ENCODE results near the gene CUX1. TPM values are rescaled to one million over a fixed set of nuclear protein-coding genes. Genes with fewer than 3 reads are reported as not detected.

CUX1 gene
- total and polyA plus RNA-seq, 4 donors = 40.5 to 138 (median 69.1) TPM

GRCh38 chr7:101814991-101815825 lies 2.2 kb upstream of the CUX1 start:
- peak overlapping the region; percentile 90 for H3K27ac ChIP-seq (ENCODE audit: low read depth in 1 of 2, low read length in 1 of 2)
- WGBS, 2 donors = 0% methylated on average over 42 to 82 of the region's 89 CpGs
- H3K9me3 ChIP-seq (ENCODE audit: control insufficient read depth in 4 of 4, insufficient read depth in 3 of 4, low read length in 3 of 4) = no peaks in the 10 kb centered on the region
- H3K4me1 ChIP-seq (ENCODE audit: control insufficient read depth in 5 of 5, insufficient read depth in 5 of 5, low read length in 5 of 5) = peaks cover 3 to 30% (median 5%) of the 10 kb centered on the region in 5 donors
- no peak overlapping the region for H3K9ac ChIP-seq (ENCODE audit: insufficient read depth in 1 of 2, low read length in 2 of 2)
- DNase-seq (peak; percentile 33 to 66 (median 36)), ATAC-seq (ENCODE audit: insufficient read depth, low FRiP score) (peak; percentile 49)
- no peaks in the 10 kb centered on the region for H3K36me3 ChIP-seq (ENCODE audit: control insufficient read depth in 4 of 4, insufficient read depth in 4 of 4, low read length in 4 of 4)
- H3K27me3 ChIP-seq (ENCODE audit: control insufficient read depth in 3 of 3, insufficient read depth in 3 of 3, low read length in 2 of 3) = peaks cover 0 to 25% (median 18%) of the 10 kb centered on the region in 3 donors
- TF ChIP-seq CTCF (IDR thresholded peaks at IDR 0.05; ENCODE audit: control extremely low read depth, extremely low read depth) = peak; percentile 4
- peak overlapping the region; percentile 81 for H3K4me3 ChIP-seq

GRCh38 chr7:101815826-101816594 lies 1.4 kb upstream of the CUX1 start:
- Histone ChIP-seq H3K9ac (ENCODE audit: insufficient read depth in 1 of 2, low read length in 2 of 2) (no peak overlapping the region), H3K4me3 (peak overlapping the region; percentile 81), H3K9me3 (ENCODE audit: control insufficient read depth in 4 of 4, insufficient read depth in 3 of 4, low read length in 3 of 4) (no peaks in the 10 kb centered on the region), H3K4me1 (ENCODE audit: control insufficient read depth in 5 of 5, insufficient read depth in 5 of 5, low read length in 5 of 5) (peaks cover 3 to 30% (median 5%) of the 10 kb centered on the region in 5 donors), H3K27ac (ENCODE audit: low read depth in 1 of 2, low read length in 1 of 2) (peak overlapping the region; percentile 89 to 90), H3K27me3 (ENCODE audit: control insufficient read depth in 3 of 3, insufficient read depth in 3 of 3, low read length in 2 of 3) (peaks cover 0 to 24% (median 16%) of the 10 kb centered on the region in 3 donors), H3K36me3 (ENCODE audit: control insufficient read depth in 4 of 4, insufficient read depth in 4 of 4, low read length in 4 of 4) (no peaks in the 10 kb centered on the region)
- no peak for TF ChIP-seq CTCF (IDR thresholded peaks at IDR 0.05; ENCODE audit: control extremely low read depth, extremely low read depth)
- ATAC-seq (ENCODE audit: insufficient read depth, low FRiP score) (peak; percentile 55), DNase-seq (peak; percentile 82 to 88 (median 84))
- 0 to 1% methylated on average over 43 to 111 of the region's 113 CpGs for WGBS, 2 donors

- WGBS, 2 donors = 0 to 1% methylated on average over 45 to 130 of the region's 130 CpGs
- no peak for TF ChIP-seq CTCF (IDR thresholded peaks at IDR 0.05; ENCODE audit: control extremely low read depth, extremely low read depth)
- H3K4me1 ChIP-seq (ENCODE audit: control insufficient read depth in 5 of 5, insufficient read depth in 5 of 5, low read length in 5 of 5) = peaks cover 3 to 30% (median 5%) of the 10 kb centered on the region in 5 donors
- peak overlapping the region; percentile 72 for H3K4me3 ChIP-seq
- no peaks in the 10 kb centered on the region for H3K9me3 ChIP-seq (ENCODE audit: control insufficient read depth in 4 of 4, insufficient read depth in 3 of 4, low read length in 3 of 4)
- DNase-seq = peak; percentile 37 to 65 (median 53)
- no peaks in the 10 kb centered on the region for H3K36me3 ChIP-seq (ENCODE audit: control insufficient read depth in 4 of 4, insufficient read depth in 4 of 4, low read length in 4 of 4)
- peak overlapping the region; percentile 76 to 79 for H3K27ac ChIP-seq (ENCODE audit: low read depth in 1 of 2, low read length in 1 of 2)
- peaks cover 0 to 17% (median 16%) of the 10 kb centered on the region in 3 donors for H3K27me3 ChIP-seq (ENCODE audit: control insufficient read depth in 3 of 3, insufficient read depth in 3 of 3, low read length in 2 of 3)
- H3K9ac ChIP-seq (ENCODE audit: insufficient read depth in 1 of 2, low read length in 2 of 2) = no peak overlapping the region
- no peak for ATAC-seq (ENCODE audit: insufficient read depth, low FRiP score)
Observed at GRCh38 chr7:101816595-101817470, 593 bp upstream of the CUX1 start.
